Raji (cell line): Measurements from ENCODE around the gene EIF5AL1.

Source experiments
- POLR2A ChIP-seq: IDR thresholded peaks from 2 replicates; pipeline ENCODE4 v1.6.1; 2011; ENCODE audit warnings: low read depth, low read length, control low read depth; ENCODE audit not compliant: insufficient read depth

The EIF5AL1 gene

DNA sequence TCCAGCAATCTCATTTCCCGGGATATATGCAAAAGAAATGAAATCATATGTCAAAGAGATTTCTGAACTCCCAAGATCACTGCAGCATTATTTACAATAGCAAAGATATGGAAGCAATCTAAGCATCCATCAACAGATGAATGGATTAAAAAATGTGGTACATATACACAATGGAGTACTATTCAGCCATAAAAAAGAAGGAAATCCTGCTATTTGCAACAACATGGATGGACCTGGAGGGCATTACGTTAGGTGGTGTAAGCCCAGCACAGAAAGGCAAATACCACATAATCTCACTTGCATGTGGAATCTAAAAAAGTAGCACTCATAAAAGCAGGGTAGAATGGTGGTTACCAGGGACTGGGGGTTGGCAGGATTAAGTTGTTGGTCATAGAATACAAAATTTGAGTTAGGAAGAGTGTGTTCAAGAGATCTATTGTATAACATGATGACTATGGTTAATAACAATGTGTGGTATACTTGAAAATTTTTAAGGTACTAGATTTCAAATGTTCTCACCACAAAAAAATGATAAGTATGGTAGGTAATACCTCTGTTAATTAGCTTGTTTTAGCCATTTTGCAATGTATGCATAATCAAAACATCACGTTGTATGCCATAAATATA is 32.9 kb upstream of the EIF5AL1 start:
- no peak for TF ChIP-seq POLR2A

DNA sequence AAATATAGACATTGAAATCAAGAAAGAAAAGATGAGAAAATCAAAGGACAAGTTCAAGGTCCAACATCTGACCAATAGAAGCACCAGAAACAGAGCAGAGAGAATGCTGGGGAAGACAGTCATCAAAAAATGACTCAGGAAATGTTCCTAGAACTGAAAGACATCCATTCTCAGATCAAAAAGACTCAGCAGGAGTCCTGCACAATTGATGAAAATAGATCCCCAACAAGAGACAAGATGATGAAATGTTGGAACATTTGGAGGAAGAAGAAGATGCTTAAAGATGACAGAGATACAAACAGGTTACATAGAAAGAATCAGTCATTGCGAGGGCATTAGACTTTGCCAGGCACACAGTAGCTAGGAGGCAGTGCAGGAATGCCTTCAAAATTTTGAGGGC is 30.0 kb upstream of the EIF5AL1 start:
- no peak for TF ChIP-seq POLR2A

DNA sequence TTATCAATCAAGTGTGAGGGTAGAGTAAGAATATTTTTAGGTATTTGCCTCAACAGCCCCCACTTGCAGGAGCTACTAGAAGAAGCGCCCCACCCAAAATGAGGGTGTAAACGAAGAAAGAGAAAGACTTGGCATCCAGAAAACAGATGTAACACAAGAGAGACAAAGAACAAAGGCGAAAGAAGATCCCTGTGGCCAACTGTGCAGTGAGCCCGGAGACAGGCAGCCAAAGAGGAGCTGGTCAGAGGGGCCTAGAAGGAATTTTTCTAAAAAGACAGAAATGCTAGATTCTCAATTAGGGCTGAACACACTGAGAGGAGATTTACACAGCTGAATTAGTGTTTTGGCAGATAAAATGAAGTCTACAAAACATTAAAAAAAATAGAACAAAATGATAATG is 29.6 kb upstream of the EIF5AL1 start:
- TF ChIP-seq POLR2A = no peak

DNA sequence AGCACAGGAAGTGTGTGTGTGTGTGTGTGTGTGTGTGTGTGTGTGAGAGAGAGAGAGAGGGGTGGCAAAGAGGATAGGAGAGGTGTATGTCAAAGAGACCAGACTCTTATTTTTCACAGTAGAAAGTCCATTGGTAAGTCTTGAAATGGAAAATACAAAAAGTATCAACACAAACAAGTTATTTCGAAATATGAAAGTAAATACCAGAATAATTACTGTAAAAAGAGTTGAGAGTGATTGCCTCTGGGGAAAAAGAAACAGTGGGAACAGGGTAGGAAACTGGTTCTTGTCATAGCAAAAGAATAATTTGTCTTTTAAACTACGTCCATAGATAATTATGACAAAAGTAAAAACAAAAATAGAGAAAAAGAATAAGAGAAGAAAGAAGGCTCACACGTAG is 29.0 kb upstream of the EIF5AL1 start:
- TF ChIP-seq POLR2A = no peak

DNA sequence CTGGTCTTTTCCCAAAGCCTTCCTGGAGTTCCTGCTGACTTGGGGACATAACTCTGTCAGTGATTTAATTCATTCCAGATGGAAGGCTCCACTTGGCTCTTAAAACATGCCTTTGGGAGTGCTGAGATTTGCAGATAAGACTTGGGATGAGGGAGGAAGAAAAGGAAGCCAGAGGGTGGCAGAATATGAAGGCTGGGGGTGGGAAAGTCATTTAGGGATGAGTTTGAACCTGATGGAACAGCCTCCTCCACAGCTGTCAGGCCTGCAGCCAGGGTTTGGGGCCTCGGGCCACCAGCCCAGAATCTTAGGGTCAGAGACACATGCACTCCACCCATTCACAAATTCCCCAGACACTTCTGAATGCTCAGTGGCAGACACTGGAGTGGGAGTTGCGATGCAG is 28.4 kb upstream of the EIF5AL1 start:
- no peak for TF ChIP-seq POLR2A

DNA sequence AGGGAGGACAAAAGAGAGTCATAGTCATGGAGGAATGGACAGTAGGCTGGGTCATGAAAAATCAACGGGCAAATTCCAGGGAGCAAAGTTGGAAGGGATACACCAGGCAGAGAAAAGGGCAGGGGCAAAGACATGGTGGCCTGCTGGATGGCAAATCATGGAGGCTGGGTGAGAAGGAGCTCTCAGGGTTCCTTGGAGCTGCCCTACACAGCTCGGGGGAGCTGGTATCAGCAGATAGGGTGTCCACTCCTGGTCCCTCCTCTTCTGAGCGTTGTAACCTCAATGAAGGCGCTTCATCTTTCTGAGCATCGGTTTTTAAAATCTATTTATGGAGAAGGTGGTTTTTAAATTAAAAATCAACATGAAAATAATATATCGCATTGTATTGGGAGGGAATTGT is 27.9 kb upstream of the EIF5AL1 start:
- no peak for TF ChIP-seq POLR2A

DNA sequence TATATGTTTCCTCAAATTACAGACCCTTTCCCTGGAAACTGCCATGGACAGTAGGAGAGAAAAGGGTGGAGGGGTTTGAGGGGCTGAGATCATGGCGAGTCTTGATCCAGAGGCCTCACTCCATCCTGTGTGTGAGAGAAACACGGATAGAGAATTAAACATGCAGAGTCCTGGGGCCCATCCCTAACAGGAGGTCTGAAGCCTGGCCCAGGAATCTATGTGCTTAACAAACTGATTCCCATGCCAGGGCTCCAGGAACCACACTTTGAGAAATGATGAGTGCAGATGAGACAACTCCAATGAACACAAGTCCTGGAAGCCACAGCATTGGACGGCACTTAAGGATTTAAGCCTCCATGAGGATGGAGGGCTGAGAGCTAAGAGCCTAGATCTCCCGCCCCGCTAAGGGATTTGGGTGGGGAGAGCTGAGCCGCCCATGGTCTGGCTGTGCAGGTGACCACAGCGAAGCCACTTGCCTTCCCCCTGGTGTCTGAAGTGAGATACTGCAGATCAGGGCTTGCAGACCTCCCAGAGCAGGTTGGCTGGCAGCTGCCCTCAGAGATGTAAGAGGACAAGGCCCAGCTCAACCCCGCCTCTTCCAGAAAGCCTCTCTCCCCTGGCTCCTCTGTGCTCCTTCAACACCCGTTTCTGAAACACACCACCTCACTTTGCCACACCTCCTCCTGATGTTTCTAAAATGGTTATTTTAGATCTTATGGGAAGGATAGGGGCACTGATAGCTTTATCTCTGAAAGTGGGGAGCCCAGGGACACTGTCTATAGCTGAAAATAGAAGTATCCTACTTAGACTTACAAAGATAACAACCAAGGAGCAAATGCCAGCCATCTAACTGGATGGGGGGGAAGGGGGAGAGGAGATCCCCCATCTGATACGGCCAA is 24.8 kb upstream of the EIF5AL1 start:
- TF ChIP-seq POLR2A = no peak

DNA sequence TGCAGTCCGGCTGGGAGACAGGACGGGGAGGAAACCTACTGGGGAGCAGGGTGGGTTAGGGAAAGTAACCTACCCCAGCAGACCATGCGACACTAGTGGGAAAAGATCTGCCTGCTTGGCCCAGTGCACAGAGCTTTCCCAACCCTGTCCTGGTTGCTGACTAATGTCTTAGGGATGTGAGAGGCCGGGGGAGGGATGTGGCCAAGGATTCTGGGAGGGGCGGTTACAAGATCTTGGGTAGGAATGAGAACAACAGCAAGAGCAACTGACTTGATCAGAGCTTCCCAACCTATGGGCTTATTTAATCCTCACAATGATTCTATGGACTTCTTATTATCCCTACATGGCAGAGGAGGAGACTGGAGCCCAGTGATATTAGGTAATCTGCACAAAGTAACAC is 24.0 kb upstream of the EIF5AL1 start:
- TF ChIP-seq POLR2A = no peak

DNA sequence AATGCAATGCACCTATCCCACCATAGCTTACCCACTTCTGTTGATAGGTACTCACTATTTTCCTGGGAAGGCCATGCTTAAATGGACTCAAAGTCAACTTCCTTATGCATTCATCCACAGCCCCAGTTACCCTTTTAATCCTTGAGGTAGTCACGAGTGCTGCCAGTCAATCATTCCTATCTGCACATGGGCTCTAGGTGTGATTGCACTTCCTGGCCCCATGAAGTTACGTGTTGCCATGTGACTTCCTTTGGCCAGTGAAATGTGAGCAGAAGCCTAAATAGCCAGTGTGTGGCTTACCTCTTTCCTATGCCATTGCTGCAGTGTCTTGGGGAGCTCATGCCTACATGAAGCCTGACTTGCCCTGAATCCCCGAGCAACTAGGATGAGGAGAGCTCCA is 23.5 kb upstream of the EIF5AL1 start:
- no peak for TF ChIP-seq POLR2A

DNA sequence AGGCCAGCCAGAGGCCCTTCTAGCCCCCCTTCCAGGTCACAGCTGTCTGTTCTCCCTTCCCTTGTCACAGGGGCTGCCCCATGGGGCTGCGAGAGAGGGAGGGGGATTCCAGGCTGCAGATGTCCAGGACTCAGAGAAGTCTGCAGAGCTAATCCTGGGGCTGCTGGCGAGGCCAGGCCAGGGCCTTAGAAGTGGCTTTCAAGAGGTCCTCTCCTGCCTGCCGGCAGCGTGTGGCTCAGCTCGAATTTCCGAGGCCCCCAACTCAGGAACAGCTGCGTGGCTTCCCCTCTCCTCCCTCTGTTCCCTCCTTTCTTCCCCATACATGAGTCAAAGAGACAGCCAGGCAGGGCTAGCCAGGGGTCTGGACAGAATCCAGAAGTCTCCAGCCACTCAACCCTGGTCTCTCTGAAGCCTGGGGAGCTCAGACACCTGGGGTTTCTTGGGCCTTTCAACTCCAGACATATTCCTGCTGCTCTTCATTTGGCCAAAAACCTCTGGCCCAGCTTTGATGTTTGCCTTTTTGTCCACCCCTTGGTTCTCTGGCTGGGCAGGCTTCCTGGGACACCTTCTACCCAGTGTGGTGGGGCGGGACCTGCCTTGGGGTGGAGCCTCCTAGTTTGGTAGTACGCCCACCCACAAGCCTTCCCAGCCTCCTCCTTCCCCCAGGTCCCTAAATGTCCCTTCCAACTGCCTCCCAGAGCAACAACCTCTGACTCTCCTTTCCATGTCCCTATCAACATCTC is 21.8 kb upstream of the EIF5AL1 start:
- no peak for TF ChIP-seq POLR2A

DNA sequence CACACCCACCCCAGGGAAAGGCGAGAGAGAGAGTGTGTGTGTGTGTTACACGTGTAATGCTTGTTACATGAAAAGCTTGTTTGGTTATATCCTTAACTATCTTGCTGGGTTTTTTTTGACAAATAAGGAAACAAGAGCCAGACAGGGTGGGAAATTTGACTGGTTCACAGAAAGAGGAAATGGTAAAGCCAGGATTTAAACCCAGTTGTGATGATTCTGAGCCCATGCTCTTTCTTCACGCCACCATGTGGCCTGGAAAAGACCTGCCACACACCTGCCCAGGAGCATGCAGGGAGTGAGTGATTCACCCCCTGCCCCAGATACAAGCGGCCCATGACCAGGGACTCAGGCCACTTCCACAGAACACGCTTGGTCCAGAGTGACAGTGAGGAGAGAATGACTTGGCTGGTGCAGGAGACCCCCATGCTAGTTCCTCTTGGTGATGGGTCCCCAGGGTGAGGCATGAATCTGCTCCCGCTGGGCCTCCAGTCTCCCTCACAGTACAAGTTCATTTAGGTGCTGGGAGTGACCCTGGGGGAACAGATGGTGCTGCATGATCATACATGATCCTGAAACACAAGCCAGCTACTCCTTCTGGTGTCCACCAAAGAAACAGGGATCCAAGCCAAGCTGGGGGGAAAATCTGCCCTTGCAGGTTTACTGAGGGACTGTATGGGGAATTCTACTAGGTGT is 21.0 kb upstream of the EIF5AL1 start:
- TF ChIP-seq POLR2A = no peak

DNA sequence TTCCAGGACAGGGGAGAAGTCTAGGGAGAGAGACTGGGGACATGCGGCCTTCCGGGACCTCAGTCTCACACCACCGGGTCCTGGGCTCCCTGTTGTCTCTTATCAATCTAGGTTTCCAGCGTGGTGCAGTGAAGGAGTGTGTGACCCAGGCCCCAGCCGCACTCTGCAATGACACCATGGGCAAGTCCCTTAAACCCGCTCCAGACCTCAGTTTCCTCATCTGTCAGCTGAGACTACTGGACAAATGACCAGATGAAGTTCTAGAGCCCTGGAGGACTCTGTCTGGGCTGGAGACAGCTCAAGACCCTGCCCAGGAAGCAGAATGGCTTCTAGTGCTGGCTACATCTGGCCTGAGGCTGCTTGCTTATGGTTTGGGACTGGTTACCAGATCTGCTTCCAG is 20.1 kb upstream of the EIF5AL1 start:
- TF ChIP-seq POLR2A = no peak

DNA sequence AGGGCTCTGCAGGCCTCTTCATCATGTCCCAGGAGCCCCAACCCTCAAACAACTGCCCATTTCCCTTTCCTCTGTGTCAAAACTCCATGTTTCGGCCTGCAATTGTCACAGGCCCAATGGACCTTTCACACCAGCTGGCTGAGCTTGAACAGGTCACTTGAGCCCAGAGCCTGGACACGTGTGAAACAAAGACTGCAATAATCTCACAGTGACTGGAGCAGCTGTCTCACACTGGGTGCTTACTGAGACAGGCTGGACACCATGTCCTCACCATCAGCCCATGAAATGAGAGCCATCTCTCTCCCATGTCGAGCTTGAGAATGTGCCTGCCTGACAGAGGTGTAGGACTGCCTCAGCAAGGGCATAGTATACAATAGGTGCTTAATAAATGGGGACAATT is 19.5 kb upstream of the EIF5AL1 start:
- TF ChIP-seq POLR2A = no peak

DNA sequence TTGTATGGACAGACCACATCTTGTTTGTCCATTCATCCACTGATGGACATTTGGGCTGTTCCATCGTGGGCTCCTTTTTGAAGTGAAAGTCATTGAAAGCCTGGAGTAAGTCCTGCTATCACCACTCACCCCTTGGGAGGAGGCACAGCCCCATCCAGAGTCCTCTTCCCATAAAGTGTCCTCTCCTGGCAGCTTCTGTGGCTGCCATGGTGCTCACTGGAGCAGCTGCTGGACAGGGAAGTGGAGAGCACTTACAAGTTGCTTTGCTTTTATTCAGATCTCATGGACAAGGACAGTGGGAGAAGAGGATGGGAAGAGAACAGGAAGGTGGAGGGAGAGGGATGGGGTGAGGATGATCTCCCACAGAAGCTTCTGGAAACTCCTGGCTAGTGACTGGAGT is 18.5 kb upstream of the EIF5AL1 start:
- no peak for TF ChIP-seq POLR2A

DNA sequence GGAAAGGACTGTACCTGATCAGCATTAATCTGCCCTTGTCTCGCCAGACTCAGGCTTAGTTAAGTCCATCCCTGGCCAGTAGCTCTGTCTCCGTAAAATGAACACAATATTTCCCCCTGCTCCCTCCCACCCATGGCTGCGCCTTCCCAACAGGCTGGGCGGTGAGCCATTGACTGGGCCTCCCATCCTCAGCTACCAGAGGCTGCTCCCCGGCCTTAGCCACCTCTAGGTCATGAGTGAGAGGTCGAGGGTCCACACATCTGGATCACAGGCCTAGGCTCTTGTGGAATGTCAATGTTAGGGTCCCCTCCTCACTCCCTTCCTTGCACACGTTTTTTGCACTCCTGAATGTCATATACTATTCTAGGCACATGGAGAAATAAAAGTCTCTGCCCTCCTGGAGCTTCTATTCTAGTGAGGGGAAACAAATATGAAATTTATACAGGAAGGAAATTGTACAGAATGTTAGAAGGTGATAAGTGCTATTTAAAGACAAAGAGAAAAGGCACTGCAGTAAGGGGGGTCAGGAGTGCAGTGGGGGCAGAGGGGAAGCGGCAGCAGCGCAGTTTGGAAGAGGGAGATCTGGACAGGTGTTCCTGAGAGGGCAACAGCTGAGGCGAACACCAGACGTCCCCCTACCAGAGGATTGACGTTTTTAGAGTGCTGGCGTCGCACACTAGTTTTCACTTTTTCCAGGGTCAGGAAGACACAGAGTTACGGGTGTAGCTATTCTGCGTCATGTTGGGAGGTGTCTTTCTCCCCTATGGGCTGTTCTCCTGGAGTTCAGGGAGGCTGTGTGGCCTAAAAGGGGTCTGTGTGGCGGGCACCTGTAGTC is 17.2 kb upstream of the EIF5AL1 start:
- TF ChIP-seq POLR2A = no peak

DNA sequence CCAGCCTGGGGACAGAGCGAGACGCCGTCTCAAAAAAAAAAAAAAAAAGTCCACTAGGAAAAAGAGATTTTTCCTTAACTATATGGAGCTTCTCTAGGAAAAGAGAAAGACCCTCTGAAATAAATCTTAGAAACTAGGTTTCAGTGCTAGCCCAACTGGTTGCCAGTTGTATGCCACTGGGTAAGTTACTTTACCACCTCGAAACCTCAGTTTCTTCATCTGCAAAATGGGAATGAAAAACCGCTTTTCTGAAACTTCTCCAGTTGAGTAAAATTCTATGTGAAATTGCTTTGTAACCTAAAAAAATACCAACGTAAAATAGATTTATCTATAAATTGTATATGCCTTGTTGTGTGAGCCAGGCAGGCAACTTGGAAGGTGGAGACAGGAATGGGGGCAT is 16.5 kb upstream of the EIF5AL1 start:
- TF ChIP-seq POLR2A = no peak
